ENCODE measurements around the gene LOXL1. TPM values are rescaled to one million over a fixed set of nuclear protein-coding genes. Genes with fewer than 3 reads are reported as not detected.

The LOXL1 gene
- total RNA-seq, 1 donor from 2014 or later = 5.8 TPM

GRCh38 chr15:73994912-73995622 lies 68.8 kb downstream of the LOXL1 start:
- ATAC-seq = peak; percentile 1

GRCh38 chr15:73996267-73996666 lies 70.0 kb downstream of the LOXL1 start:
- no peak for ATAC-seq

DNA sequence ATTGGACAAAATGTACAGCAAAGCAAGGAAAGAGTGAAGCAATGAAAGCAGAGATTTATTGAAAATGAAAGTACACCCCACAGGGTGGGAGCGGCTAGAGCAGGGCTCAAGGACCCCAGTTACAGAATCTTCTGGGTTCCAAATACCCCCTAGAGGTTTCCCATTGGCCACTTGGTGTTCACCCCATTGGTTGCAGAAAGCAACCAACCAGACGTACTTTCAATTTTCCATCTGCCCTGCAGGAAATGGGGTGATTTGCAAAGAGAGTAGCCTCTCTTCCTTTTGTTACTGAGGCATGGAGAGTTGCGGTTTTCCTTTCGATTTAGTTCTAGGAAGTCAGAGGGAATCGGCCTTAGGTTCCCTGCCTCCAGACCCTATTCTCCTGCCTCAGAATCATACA lies 70.7 kb downstream of the LOXL1 start:
- ATAC-seq = no peak

DNA sequence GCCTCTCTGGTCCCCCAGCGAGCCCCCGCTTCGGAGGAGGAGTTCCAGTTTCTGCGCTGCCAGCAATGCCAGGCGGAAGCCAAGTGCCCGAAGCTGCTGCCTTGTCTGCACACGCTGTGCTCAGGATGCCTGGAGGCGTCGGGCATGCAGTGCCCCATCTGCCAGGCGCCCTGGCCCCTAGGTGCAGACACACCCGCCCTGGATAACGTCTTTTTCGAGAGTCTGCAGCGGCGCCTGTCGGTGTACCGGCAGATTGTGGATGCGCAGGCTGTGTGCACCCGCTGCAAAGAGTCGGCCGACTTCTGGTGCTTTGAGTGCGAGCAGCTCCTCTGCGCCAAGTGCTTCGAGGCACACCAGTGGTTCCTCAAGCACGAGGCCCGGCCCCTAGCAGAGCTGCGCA lies 71.7 kb downstream of the LOXL1 start:
- ATAC-seq = peak; percentile 77

Other genes with a start within 250 kb of the LOXL1 start
- gene CD276, start 242.1 kb upstream of the LOXL1 start, total RNA-seq = 14.7 TPM
- gene INSYN1, start 173.1 kb upstream of the LOXL1 start, total RNA-seq = 5.1 TPM
- gene TBC1D21, start 52.9 kb upstream of the LOXL1 start, total RNA-seq = not detected
- 10.4 TPM for gene STOML1, start 65.8 kb downstream of the LOXL1 start, total RNA-seq
- 28.8 TPM for gene PML, start 68.3 kb downstream of the LOXL1 start, total RNA-seq
- 0.08 TPM for gene GOLGA6A, start 156.1 kb downstream of the LOXL1 start, total RNA-seq
- gene ISLR2, start 204.1 kb downstream of the LOXL1 start, total RNA-seq = 0.16 TPM
- gene ISLR, start 247.2 kb downstream of the LOXL1 start, total RNA-seq = 2.2 TPM